ENCODE results near the gene CTU2. TPM values are rescaled to one million over a fixed set of nuclear protein-coding genes. Genes with fewer than 3 reads are reported as not detected.

The CTU2 gene
- total RNA-seq, 4 donors from 2014 or later: 7.7 to 21.2 (median 13.6) TPM

- no peak for DNase-seq
- TF ChIP-seq POLR2A (IDR thresholded peaks at IDR 0.05): no peak
- no peak for TF ChIP-seq CTCF (IDR thresholded peaks at IDR 0.05)
- intact Hi-C loops (cut with DNase I): no loop called here
- Histone ChIP-seq H3K36me3 (peaks cover 8 to 29% of the 10 kb centered on the region in 2 donors), H3K4me1 (peaks cover 0 to 11% of the 10 kb centered on the region in 2 donors), H3K27ac (no peak overlapping the region), H3K4me3 (replicated peaks in 1 of 3) (no peak overlapping the region), H3K9me3 (no peaks in the 10 kb centered on the region), H3K27me3 (no peaks in the 10 kb centered on the region)
- WGBS, 2 donors: 91 to 94% methylated on average over 21 of the region's 47 CpGs
These were observed 9.0 kb upstream of the CTU2 start for GRCh38 chr16:88697116-88697830.

- DNase-seq: no peak
- TF ChIP-seq POLR2A (IDR thresholded peaks at IDR 0.05): no peak
- TF ChIP-seq CTCF (IDR thresholded peaks at IDR 0.05): peak in 1 of 6 experiments; percentile 17
- Histone ChIP-seq H3K4me1 (peaks cover 0 to 15% of the 10 kb centered on the region in 2 donors), H3K9me3 (no peaks in the 10 kb centered on the region), H3K4me3 (replicated peaks in 1 of 3) (no peak overlapping the region), H3K36me3 (peaks cover 8 to 29% of the 10 kb centered on the region in 2 donors), H3K27me3 (no peaks in the 10 kb centered on the region), H3K27ac (no peak overlapping the region)
- WGBS, 2 donors: 83 to 86% methylated on average over 30 of the region's 37 CpGs
- intact Hi-C loops (cut with DNase I): no loop called here
These were observed 8.3 kb upstream of the CTU2 start for GRCh38 chr16:88697831-88698615.

GRCh38 chr16:88698646-88699045, 7.7 kb upstream of the CTU2 start:
- no peaks in the 10 kb centered on the region for H3K9me3 ChIP-seq
- no peak overlapping the region for H3K27ac ChIP-seq
- no peaks in the 10 kb centered on the region for H3K27me3 ChIP-seq
- intact Hi-C loops (cut with DNase I): no loop called here
- DNase-seq: no peak
- 97 to 99% methylated on average over 11 to 18 of the region's 25 CpGs for WGBS, 2 donors
- peaks cover 0 to 18% of the 10 kb centered on the region in 2 donors for H3K4me1 ChIP-seq
- no peak overlapping the region for H3K4me3 ChIP-seq (replicated peaks in 1 of 3)
- peaks cover 8 to 29% of the 10 kb centered on the region in 2 donors for H3K36me3 ChIP-seq
- TF ChIP-seq CTCF (IDR thresholded peaks at IDR 0.05): no peak
- no peak for TF ChIP-seq POLR2A (IDR thresholded peaks at IDR 0.05)

- 94% methylated on average over 5 of the region's 16 CpGs; no CpG with 5 or more reads in 1 of the 2 donors for WGBS, 2 donors
- TF ChIP-seq CTCF (IDR thresholded peaks at IDR 0.05) (no peak), POLR2A (IDR thresholded peaks at IDR 0.05) (no peak)
- intact Hi-C loops (cut with DNase I): no loop called here
- H3K9me3 ChIP-seq: no peaks in the 10 kb centered on the region
- peaks cover 0 to 24% of the 10 kb centered on the region in 2 donors for H3K4me1 ChIP-seq
- H3K27ac ChIP-seq: no peak overlapping the region
- peaks cover 8 to 29% of the 10 kb centered on the region in 2 donors for H3K36me3 ChIP-seq
- no peak for DNase-seq
- H3K4me3 ChIP-seq (replicated peaks in 1 of 3): no peak overlapping the region
- no peaks in the 10 kb centered on the region for H3K27me3 ChIP-seq
These were observed 7.1 kb upstream of the CTU2 start for GRCh38 chr16:88699180-88699579.

GRCh38 chr16:88700322-88700635, 6.0 kb upstream of the CTU2 start:
- WGBS, 2 donors: 80 to 92% methylated on average over 14 of the region's 14 CpGs
- peak overlapping the region in 2 of 3 donors; percentile 39 to 48 for H3K27ac ChIP-seq
- intact Hi-C loops (cut with DNase I): no loop called here
- H3K9me3 ChIP-seq: no peaks in the 10 kb centered on the region
- no peak overlapping the region for H3K4me3 ChIP-seq (replicated peaks in 1 of 3)
- peaks cover 8 to 29% of the 10 kb centered on the region in 2 donors for H3K36me3 ChIP-seq
- H3K4me1 ChIP-seq: peaks cover 8 to 32% of the 10 kb centered on the region in 2 donors
- no peaks in the 10 kb centered on the region for H3K27me3 ChIP-seq
- TF ChIP-seq POLR2A (IDR thresholded peaks at IDR 0.05): no peak
- TF ChIP-seq CTCF (IDR thresholded peaks at IDR 0.05): no peak
- DNase-seq: no peak

Measured in thyroid gland (tissue), 4 donors.